GM21447 (cell line): ENCODE data around the gene ROBO3.

ENCODE experiments used
- ATAC-seq: cut with Tn5 transposase; IDR thresholded peaks from one replicate; pipeline ENCODE4 v1.9.1; 2021; ENCODE audit not compliant: unreplicated experiment

The ROBO3 gene, protein sequence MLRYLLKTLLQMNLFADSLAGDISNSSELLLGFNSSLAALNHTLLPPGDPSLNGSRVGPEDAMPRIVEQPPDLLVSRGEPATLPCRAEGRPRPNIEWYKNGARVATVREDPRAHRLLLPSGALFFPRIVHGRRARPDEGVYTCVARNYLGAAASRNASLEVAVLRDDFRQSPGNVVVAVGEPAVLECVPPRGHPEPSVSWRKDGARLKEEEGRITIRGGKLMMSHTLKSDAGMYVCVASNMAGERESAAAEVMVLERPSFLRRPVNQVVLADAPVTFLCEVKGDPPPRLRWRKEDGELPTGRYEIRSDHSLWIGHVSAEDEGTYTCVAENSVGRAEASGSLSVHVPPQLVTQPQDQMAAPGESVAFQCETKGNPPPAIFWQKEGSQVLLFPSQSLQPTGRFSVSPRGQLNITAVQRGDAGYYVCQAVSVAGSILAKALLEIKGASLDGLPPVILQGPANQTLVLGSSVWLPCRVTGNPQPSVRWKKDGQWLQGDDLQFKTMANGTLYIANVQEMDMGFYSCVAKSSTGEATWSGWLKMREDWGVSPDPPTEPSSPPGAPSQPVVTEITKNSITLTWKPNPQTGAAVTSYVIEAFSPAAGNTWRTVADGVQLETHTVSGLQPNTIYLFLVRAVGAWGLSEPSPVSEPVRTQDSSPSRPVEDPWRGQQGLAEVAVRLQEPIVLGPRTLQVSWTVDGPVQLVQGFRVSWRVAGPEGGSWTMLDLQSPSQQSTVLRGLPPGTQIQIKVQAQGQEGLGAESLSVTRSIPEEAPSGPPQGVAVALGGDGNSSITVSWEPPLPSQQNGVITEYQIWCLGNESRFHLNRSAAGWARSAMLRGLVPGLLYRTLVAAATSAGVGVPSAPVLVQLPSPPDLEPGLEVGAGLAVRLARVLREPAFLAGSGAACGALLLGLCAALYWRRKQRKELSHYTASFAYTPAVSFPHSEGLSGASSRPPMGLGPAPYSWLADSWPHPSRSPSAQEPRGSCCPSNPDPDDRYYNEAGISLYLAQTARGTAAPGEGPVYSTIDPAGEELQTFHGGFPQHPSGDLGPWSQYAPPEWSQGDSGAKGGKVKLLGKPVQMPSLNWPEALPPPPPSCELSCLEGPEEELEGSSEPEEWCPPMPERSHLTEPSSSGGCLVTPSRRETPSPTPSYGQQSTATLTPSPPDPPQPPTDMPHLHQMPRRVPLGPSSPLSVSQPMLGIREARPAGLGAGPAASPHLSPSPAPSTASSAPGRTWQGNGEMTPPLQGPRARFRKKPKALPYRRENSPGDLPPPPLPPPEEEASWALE (N-terminal part only)

GRCh38 chr11:124865181-124865901, at the start of gene ROBO3:
Gene ROBO3, plus strand, starts transcription at chr11:124865432. Its CDS starts 146 bp downstream, at chr11:124865578.
- no peak for ATAC-seq

GRCh38 chr11:124817036-124817435, 48.2 kb upstream of the ROBO3 start:
- no peak for ATAC-seq

DNA sequence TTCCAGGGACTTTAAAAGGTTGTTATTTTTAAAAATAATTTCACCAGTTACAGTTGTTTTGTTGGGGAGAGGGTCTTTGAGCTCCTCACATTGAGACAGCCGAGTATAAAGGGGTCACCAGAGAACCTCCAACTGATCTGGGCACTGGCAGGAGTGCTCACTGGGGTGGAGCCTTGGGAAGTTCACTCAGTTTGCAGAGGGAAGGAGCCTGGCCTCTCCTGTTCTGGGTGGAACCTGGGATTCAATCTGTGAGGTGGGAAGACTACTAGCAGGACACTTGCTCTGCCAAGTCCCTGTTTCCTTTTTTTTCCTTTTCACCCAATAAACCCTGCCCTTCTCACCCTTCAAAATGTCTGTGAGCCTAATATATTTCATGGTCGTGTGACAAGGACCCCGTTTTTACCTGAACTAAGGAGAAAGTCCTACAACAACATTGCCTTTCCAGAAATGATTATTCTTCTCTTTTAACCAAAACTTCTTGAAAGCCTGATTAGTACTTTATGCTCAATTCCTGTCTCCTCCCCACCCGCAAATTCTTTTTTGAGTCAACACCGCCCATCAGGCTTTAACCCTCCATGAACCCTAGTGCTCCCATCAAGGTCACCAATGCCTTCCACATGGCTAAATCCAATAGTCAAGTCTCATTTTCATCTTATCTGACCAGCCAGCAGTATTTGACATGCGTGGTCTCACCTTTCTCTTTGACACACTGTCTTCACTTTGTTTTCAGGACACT, 43.1 kb upstream of the ROBO3 start:
- no peak for ATAC-seq

DNA sequence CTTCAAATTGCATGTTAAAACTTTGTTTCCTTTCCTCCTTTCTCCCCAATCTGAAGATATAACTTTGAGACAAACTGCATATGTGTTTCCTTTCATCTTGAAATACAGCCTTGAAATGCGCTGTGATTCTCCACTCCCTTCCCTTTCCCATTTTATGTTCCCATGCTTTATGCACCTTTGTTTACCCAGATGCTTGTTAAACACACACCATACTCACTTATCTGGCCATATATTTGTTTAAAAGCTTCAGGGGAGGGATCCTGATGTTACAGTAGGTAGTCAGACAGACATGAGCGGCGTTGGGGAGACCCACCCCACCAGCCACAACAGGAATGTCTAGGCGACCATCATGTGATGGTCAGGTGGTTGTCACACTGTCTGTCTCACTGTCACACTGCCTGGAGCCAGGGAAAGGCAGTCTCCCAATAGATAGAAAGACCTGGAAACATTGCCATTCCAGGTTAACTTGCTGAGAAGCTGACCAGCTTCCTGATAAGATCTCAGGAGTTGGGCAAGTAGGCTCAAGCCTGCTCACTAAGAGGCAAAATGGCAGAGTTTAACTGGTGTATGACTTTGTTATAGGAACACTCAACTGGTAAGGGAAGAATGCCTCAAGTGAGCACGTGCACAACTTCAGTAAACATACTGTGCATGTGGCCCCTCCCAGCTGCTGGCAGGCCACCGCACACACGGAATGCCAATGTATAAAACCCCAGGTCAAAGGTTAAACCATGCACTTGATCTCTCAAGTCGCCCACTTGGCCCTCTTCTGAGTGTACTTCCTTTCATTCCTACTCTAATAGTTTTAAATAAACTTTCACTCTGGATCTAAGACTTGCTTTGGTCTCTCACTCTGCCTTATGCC, 41.5 kb upstream of the ROBO3 start:
- ATAC-seq: no peak

DNA sequence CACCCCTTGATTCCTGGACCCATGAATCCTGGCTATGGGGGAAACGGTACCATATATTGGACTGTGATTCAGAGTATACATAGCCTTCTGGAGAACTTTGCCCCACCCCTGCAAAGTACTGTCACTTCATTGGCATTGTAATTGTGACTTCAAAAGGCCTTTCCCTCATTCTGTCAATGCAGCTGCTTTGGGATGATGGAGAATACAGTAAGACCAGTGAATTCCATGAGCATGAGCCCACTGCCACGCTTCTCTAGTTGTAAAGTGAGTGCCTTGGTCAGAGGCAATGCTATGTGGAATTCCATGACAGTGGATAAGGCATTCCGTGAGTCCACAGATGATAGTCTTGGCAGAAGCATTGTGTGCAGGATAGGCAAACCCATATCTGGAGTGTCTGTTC, 39.4 kb upstream of the ROBO3 start:
- ATAC-seq: no peak

DNA sequence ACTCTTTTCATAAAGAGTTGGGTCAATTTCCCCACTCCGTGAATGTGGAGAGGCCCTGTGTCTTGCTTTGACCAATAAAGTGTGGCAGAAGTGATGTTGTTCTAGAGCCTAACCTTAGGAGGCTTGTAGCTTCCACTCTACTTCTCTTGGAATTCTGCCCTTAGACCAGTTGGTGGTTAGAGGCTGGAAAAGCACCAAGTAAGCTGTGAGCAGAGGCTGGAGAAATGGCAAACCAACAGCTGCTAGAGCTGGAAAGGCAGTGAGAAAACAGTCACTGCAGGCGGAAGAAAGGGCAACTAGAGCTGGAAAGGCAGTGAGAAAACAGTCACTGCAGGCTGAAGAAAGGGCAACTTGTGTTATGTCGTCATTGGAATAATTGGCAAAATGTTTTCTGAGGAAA, 35.2 kb upstream of the ROBO3 start:
- ATAC-seq: no peak

DNA sequence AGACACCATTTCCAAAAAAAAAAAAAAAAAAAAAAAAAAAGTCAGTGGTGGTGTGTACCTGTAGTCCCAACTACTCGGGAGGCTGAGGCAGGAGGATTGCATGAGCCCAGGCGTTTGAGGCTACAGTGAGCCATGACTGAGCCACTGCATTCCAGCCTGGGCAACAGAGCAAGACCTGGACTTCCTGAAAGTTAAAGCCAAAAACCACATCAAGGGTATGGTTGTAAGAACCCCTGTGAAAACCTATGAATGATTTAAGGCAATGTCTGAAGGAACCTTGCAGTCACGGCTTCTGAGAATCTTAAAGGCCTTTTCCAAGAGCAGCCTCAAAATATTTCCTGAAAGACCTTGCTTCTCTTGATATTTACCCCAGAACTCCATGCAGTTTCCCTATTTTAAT, 34.5 kb upstream of the ROBO3 start:
- ATAC-seq: no peak

GRCh38 chr11:124831897-124832296, 33.3 kb upstream of the ROBO3 start:
- no peak for ATAC-seq

- ATAC-seq: no peak
Measured at GRCh38 chr11:124832571-124832970, 32.7 kb upstream of the ROBO3 start.

DNA sequence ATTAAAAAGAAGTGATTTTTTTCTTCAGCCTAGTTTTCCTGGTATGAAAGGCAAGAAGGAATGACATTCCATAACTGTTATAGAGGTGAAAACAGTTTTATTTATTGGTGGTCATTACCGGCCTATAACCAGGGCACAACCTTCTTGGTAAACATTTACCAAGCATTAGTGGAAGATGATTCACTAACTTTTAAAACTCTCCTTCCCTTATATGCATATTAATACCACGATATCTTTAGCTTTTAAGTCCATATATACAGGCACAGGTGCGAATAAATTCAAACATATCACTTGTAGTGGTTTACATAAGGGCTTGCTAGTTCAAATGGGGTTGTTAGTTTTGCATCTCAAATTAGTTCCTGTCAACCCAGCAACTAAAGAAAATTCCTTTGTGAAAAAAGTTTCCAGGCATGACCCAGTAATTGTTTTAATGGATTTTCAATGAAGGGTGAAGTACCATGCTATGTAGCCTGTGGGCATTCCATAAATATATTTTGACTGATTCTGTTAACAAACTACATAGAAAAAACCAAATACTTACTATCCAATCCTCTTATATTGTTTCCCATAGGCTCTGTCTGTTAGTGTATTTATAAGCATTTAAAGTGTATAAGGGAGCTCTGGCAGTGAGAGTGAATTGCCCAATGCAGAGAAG, 30.6 kb upstream of the ROBO3 start:
- ATAC-seq: no peak

- ATAC-seq: no peak
Measured at GRCh38 chr11:124835918-124836317, 29.3 kb upstream of the ROBO3 start.

DNA sequence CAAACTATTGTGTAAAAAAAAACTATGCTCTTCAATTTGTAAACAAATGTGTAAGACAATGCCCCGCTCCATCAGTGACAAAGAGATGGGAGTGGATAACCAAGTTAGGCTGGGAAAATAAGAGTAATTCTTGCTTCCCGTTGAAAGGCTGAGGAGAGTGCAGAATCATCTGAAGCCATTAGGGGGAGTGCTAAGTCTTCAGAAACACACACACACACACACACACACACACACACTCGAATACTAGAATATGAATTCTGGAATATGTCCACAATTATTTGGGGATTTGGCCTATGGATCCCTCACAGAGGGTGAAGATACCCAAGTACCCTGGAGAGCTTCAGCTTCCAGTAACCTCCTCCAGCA, 27.8 kb upstream of the ROBO3 start:
- ATAC-seq: no peak

- no peak for ATAC-seq
Measured at GRCh38 chr11:124838805-124839127, 26.5 kb upstream of the ROBO3 start.

DNA sequence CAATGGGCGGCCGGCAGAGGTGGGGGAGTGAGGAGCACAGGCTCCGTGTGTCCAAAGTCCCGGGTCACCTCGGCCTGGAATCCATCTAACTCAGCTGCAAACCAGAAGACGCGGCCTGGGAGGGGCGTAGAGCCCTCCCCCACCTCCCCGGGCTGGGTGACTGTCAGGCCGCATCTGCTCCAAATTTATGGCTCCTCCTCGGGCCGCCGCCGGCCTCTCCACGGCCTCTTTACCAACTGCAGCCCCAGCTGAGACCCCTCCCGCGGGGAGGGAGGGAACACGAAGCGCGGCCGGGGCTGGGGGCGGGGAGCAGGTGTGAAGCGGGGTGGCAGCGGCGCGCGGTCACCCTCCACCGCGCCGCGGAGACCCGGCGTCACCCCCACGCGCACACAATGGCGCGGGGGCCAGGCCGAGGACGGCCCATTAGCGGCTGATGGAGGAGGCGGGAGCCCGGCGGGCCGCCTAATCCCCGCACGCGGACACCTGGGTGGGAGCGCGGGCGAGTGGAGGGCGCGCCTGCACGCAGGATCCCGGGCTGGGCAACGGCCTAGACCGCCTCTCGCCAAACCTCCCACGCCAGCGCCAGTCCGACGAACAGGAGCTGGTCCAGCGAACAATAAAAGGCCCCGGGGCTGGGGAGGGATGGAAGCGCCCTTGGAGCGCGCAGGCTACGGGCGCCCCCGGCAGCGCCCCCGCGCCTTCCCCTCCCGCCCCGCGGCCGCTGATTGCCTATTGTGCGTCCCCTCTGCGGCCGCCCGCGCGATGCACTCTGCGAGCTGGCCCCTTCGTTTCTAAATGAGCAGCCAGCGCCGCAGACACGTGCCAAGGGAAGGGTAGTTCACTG, 25.9 kb upstream of the ROBO3 start:
- ATAC-seq: no peak

DNA sequence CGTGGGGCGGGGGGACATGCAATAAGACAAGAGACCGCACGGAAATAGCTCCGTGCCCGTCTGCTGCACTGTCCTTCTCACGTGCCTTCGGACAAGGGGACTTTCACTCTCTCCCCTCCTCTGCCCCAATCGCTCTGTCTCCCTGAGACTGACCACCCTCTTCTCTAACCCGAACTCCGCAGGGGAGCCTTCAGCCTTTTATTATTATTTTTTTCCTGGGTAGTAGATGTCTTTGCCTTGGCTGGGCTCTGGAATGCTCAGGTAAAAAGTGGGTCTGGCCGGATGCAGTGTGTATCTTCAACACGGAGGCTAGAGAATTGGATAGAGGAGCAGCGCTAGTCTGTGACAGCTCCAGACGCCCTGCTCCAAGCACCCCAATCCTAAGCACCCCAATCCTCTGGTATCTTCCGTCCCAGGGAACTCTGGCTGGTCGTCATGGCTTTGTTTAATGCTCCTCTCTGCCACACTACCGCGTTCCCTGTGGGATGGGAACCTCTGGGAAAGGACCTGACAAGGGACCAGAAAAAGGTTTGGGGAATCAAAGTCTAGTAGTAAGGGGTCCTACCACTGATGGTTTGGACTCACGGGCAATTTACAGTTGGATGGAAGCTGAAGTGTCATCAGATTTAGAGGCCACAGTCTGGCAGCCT, 25.1 kb upstream of the ROBO3 start:
- ATAC-seq: no peak

DNA sequence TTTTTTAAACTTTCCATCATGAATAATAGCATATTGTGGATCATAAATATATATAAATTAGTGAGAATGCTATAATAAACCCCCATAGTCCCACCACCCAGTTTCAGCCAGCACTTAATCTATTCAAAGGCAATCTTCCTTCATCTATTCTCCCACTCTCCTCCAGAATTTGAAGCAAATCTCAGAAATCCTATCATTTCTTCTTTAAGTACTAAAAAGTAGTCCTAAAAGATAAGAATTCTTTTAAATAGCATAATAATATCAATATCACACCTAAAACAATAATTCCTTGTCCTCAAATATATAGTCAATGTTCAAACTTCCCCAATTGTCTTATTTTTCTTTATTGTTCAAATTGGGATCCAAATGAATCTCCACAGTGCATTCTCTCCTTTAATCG, 24.6 kb upstream of the ROBO3 start:
- no peak for ATAC-seq

DNA sequence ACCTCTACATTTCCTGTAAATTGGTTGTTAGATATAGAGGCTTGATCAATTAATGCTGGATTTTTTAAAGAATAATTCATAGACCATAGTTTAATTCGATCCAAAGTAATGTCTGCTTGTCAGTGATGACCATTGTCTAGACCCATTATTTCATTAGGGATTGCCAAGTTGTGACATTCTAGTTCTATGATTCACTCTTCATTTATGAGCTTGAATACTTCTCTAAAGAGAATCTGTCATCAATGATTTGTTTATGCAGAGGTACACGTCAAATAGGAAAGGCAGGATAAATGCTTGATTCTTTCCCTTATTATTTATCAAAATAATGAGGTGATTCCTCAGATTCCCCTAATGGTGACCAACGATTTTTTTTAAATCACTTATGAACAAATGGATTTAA, 24.0 kb upstream of the ROBO3 start:
- ATAC-seq: no peak
